C4-2B (cell line): ENCODE data around the gene SPACA4.

ENCODE experiments used
- CTCF ChIP-seq: fragments of 450-650 bp; conservative IDR thresholded peaks from 2 replicates; pipeline ENCODE4 v1.5.1; 2017; ENCODE audit warnings: mild to moderate bottlenecking
- ZFX ChIP-seq: fragments of 450-650 bp; IDR thresholded peaks from 2 replicates; pipeline ENCODE4 v1.6.1; 2017

- no peak for TF ChIP-seq CTCF
- no peak for TF ChIP-seq ZFX
Observed at GRCh38 chr19:48638831-48639381, 32.4 kb downstream of the SPACA4 start.
